ENCODE results near the gene MIPEP.

DNA sequence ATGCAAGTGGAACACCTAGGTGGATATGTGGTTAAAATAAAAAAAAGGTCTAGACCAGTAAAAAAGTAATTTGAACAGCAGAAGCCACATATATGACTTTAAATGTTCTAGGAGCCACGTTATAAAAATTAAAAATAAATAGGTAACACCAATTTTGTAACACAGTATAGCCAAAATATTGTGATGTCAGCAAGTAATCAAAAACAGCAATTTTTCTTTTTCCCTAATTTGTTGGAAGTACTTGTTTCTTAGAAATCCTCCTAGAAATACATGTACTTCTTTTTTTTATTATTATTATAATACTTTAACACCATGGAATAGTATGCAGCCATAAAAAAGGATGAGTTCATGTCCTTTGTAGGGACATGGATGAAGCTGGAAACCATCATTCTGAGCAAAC lies 33.8 kb upstream of the MIPEP start:
- TF ChIP-seq, protein P1, sequence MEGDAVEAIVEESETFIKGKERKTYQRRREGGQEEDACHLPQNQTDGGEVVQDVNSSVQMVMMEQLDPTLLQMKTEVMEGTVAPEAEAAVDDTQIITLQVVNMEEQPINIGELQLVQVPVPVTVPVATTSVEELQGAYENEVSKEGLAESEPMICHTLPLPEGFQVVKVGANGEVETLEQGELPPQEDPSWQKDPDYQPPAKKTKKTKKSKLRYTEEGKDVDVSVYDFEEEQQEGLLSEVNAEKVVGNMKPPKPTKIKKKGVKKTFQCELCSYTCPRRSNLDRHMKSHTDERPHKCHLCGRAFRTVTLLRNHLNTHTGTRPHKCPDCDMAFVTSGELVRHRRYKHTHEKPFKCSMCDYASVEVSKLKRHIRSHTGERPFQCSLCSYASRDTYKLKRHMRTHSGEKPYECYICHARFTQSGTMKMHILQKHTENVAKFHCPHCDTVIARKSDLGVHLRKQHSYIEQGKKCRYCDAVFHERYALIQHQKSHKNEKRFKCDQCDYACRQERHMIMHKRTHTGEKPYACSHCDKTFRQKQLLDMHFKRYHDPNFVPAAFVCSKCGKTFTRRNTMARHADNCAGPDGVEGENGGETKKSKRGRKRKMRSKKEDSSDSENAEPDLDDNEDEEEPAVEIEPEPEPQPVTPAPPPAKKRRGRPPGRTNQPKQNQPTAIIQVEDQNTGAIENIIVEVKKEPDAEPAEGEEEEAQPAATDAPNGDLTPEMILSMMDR (IDR thresholded peaks at IDR 0.05): no peak
- TF ChIP-seq POLR2A (IDR thresholded peaks at IDR 0.05): no peak

Data from body of pancreas (tissue), 4 donors.